ENCODE results near the gene OSBPL10. TPM values are rescaled to one million over a fixed set of nuclear protein-coding genes. Genes with fewer than 3 reads are reported as not detected.

Gene OSBPL10
- total and polyA plus RNA-seq, 8 donors = 26.6 to 42.6 (median 38.6) TPM

DNA sequence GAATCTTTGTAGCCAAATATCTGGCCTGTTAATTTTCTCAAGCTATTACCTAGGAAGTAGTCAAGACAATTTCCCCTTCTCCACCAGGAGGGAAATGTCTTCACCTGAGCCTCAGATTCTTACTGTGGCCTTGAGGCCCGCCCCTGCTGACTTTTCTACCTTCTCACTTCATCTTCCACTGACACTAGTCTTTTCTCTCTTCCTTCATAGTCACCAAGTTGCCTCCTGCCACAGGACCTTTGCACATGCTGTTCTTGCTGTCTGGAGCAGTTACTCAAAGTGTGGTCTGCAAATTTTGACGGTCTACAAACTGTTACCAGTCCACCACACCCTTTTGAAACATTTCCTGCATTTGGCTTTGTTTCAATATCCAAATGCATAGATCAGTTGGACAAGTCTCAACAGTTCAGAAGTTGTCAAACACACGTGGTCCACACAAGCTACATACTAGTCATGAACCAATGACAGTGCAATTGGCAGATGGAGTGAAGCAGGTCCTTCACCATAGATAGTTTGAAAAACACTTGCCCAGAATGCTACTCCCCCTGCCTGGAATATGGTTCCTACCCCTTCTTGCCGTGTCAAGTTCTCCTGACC, 100.5 kb downstream of the OSBPL10 start:
- no peak overlapping the region for H3K27ac ChIP-seq
- intact Hi-C loops (cut with DNase I) = no loop called here
- H3K9me3 ChIP-seq = no peaks in the 10 kb centered on the region
- TF ChIP-seq, protein P1, sequence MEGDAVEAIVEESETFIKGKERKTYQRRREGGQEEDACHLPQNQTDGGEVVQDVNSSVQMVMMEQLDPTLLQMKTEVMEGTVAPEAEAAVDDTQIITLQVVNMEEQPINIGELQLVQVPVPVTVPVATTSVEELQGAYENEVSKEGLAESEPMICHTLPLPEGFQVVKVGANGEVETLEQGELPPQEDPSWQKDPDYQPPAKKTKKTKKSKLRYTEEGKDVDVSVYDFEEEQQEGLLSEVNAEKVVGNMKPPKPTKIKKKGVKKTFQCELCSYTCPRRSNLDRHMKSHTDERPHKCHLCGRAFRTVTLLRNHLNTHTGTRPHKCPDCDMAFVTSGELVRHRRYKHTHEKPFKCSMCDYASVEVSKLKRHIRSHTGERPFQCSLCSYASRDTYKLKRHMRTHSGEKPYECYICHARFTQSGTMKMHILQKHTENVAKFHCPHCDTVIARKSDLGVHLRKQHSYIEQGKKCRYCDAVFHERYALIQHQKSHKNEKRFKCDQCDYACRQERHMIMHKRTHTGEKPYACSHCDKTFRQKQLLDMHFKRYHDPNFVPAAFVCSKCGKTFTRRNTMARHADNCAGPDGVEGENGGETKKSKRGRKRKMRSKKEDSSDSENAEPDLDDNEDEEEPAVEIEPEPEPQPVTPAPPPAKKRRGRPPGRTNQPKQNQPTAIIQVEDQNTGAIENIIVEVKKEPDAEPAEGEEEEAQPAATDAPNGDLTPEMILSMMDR (IDR thresholded peaks at IDR 0.05) = no peak
- H3K4me3 ChIP-seq = no peak overlapping the region
- no peaks in the 10 kb centered on the region for H3K4me1 ChIP-seq
- DNase-seq (no peak), ATAC-seq (no peak)
- no peaks in the 10 kb centered on the region for H3K27me3 ChIP-seq
- no peaks in the 10 kb centered on the region for H3K36me3 ChIP-seq

DNA sequence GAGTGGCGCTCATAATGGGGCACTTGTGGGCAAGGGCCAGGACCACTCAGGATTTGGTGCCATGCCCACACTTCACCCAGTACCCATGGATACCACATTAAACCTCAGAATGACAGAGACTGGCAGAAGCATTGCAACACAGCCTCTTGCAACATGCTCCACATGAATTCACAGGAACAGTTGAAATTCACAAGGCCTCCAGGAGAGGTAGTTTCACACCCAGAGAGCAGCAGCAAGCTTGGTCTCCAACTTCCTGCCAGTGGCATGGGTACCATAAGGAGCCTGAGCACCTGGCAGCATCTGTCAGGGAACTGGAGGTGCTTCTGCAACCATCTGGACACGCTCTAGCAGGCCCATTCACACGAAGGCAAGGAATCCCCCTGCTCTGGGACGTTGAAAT, 101.0 kb downstream of the OSBPL10 start:
- no peak overlapping the region for H3K4me3 ChIP-seq
- intact Hi-C loops (cut with DNase I) = no loop called here
- DNase-seq (peak in 2 of 4 donors; percentile 48 to 72), ATAC-seq (peak; percentile 91)
- H3K4me1 ChIP-seq = no peaks in the 10 kb centered on the region
- TF ChIP-seq, protein P1 (IDR thresholded peaks at IDR 0.05) = no peak
- H3K27me3 ChIP-seq = no peaks in the 10 kb centered on the region
- H3K9me3 ChIP-seq = no peaks in the 10 kb centered on the region
- no peak overlapping the region for H3K27ac ChIP-seq
- H3K36me3 ChIP-seq = no peaks in the 10 kb centered on the region

DNA sequence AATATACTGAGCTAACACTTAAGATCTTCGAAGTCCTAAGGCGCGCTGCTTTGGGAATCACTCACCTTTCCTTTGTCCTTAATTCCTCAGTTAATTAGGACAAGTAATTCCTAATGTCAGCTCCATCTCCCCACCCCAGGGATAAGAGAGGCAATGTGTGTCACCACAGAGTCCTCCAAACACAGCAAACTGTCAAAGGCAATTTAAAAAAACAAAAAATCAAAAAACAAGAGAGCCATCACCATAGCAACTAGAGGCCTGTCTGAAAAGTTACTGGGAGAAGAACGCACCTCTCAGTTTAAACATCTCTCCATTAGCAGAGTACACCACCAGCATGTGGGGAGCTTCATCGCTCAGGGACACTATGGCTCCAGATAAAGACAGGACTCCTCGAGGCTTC, 101.7 kb downstream of the OSBPL10 start:
- Histone ChIP-seq H3K36me3 (no peaks in the 10 kb centered on the region), H3K4me3 (no peak overlapping the region), H3K4me1 (no peaks in the 10 kb centered on the region), H3K27ac (no peak overlapping the region), H3K9me3 (no peaks in the 10 kb centered on the region), H3K27me3 (no peaks in the 10 kb centered on the region)
- intact Hi-C loops (cut with DNase I) = no loop called here
- TF ChIP-seq, protein P1 (IDR thresholded peaks at IDR 0.05) = no peak
- no peak for ATAC-seq
- DNase-seq = no peak

DNA sequence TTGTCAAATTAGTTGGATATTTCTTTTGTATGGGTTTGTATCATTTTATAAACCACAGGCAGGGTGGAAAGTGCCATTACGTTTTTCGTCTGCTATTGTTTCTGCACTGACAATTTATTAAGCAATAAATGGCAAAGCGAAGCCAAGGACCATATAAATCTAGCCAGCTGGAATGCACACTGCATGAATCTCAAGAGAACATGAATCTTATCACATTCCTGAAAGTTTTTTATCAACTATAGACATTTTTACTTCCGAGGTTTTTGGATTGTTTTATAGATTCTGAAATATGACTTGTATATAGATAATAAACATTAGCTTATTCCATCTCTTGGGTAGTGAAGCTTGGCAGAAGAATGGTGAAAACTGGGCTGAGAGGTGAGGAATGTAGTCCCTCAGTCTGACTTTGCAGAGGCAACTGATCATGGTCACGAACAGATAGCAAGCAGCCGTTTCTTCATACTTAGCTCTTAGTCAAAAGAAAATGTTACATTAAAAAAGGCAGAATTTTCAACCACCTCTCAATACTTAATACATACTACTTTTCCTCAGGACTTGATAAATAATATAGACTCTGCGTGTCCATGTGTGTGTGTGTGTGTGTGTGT, 102.7 kb downstream of the OSBPL10 start:
- no peak overlapping the region for H3K4me3 ChIP-seq
- no peaks in the 10 kb centered on the region for H3K9me3 ChIP-seq
- no peak for ATAC-seq
- no peaks in the 10 kb centered on the region for H3K36me3 ChIP-seq
- DNase-seq = peak in 1 of 4 donors; percentile 25
- TF ChIP-seq, protein P1 (IDR thresholded peaks at IDR 0.05) = no peak
- no peaks in the 10 kb centered on the region for H3K27me3 ChIP-seq
- no peak overlapping the region for H3K27ac ChIP-seq
- no peaks in the 10 kb centered on the region for H3K4me1 ChIP-seq
- intact Hi-C loops (cut with DNase I) = no loop called here

DNA sequence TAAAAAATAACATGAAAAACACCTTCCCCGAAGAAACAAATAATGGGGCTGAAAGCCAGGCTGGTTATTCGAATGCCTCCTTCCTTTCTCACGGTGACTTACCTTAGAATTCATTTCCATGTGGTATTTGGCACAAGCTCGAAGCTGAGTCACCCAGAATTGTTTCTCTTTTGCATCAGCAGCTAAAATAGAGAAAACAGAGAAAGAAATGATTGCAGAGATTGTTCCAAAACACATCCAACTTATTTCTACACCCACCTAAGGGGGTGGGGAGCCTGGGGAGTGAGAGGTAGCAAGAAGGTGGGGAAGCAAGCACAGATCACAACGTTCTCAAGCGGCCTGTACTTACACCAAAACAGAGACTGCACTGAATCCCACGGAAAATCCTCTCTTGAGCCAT, 104.7 kb downstream of the OSBPL10 start:
- no peak for ATAC-seq
- TF ChIP-seq, protein P1 (IDR thresholded peaks at IDR 0.05) = no peak
- H3K4me1 ChIP-seq = no peaks in the 10 kb centered on the region
- H3K9me3 ChIP-seq = no peaks in the 10 kb centered on the region
- no peaks in the 10 kb centered on the region for H3K36me3 ChIP-seq
- H3K27me3 ChIP-seq = no peaks in the 10 kb centered on the region
- H3K27ac ChIP-seq = no peak overlapping the region
- DNase-seq = no peak
- H3K4me3 ChIP-seq = no peak overlapping the region
- intact Hi-C loops (cut with DNase I) = no loop called here
